Activated CD4-positive, alpha-beta T cell treated with anti-CD3 and anti-CD28 coated beads, Interleukin-2, amount 10 ng/mL, durations not matched to agents 7 days and 5 days (primary cell): ENCODE data around the gene CCL7. TPM values are rescaled to one million over a fixed set of nuclear protein-coding genes. Genes with fewer than 3 reads are reported as not detected.

Source experiments
- CTCF ChIA-PET: fragments of 350-600 bp; sonication (Branson Sonifier 250); formaldehyde crosslinking; loops from one replicate; lab custom pipeline; 2021; ENCODE audit warnings: antibody characterized with exemption; lab: Charles Lee
- POLR2A ChIA-PET: fragments of 350-600 bp; sonication (Branson Sonifier 250); formaldehyde crosslinking; loops from one replicate; lab custom pipeline; 2021; ENCODE audit warnings: antibody characterized with exemption; lab: Charles Lee
- DNase-seq: peaks from one replicate; pipeline ENCODE4 v3.0.0-alpha.2; 2020
- H3K27ac Mint-ChIP-seq: one replicate; pipeline ENCODE4 v1.8.0; 2021; ENCODE audit warnings: mild to moderate bottlenecking, moderate library complexity, mixed read lengths
- H3K27me3 Mint-ChIP-seq: one replicate; pipeline ENCODE4 v1.8.0; 2021; ENCODE audit warnings: mixed read lengths
- H3K36me3 Mint-ChIP-seq: one replicate; pipeline ENCODE4 v1.8.0; 2021; ENCODE audit warnings: low read depth, mixed read lengths
- H3K4me1 Mint-ChIP-seq: one replicate; pipeline ENCODE4 v1.8.0; 2021; ENCODE audit warnings: mixed read lengths
- H3K4me3 Mint-ChIP-seq: one replicate; pipeline ENCODE4 v1.8.0; 2021; ENCODE audit warnings: mild to moderate bottlenecking, moderate library complexity, mixed read lengths
- H3K9me3 Mint-ChIP-seq: one replicate; pipeline ENCODE4 v1.8.0; 2021; ENCODE audit warnings: mixed read lengths
- total RNA-seq, 2 experiments: library from RNA; stranded (reverse); gene quantifications; one replicate each; pipeline ENCODE4 v1.2.3, GENCODE V29; 2021

The CCL7 gene
- total RNA-seq, 2 experiments from 2014 or later, result not detected

DNA sequence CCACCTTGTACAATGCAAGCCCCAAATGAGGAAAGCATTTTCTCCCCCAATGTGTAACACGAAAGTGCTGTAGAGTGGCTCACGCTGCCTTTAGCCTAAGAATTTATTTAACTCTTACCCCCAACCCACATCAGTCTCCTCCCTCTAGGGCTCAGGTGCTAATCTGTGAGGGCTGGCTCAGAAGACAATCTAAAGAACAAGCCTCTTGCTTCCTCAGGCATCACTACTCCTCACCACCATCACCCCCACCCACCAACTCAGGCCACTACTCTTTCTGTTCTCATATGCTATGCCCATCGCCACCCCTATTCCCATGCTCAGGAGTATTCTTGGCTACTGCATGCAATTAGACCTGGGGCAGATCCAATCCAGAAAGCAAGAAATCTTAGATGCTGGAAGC is 18.8 kb upstream of the CCL7 start:
- Mint-ChIP-seq H3K27me3 (peaks cover 25% of the 10 kb centered on the region), H3K27ac (no peak overlapping the region), H3K9me3 (no peaks in the 10 kb centered on the region), H3K4me3 (no peak overlapping the region), H3K36me3 (no peaks in the 10 kb centered on the region), H3K4me1 (no peaks in the 10 kb centered on the region)
- ChIA-PET CTCF (no interaction called here), POLR2A (no interaction called here)
- DNase-seq, result no peak

- Mint-ChIP-seq H3K36me3 (no peaks in the 10 kb centered on the region), H3K27me3 (peaks cover 26% of the 10 kb centered on the region), H3K4me1 (no peaks in the 10 kb centered on the region), H3K9me3 (no peaks in the 10 kb centered on the region), H3K4me3 (no peak overlapping the region), H3K27ac (no peak overlapping the region)
- POLR2A ChIA-PET, result no interaction called here
- CTCF ChIA-PET, result no interaction called here
- no peak for DNase-seq
Observed at GRCh38 chr17:34252095-34252443, 18.0 kb upstream of the CCL7 start.

DNA sequence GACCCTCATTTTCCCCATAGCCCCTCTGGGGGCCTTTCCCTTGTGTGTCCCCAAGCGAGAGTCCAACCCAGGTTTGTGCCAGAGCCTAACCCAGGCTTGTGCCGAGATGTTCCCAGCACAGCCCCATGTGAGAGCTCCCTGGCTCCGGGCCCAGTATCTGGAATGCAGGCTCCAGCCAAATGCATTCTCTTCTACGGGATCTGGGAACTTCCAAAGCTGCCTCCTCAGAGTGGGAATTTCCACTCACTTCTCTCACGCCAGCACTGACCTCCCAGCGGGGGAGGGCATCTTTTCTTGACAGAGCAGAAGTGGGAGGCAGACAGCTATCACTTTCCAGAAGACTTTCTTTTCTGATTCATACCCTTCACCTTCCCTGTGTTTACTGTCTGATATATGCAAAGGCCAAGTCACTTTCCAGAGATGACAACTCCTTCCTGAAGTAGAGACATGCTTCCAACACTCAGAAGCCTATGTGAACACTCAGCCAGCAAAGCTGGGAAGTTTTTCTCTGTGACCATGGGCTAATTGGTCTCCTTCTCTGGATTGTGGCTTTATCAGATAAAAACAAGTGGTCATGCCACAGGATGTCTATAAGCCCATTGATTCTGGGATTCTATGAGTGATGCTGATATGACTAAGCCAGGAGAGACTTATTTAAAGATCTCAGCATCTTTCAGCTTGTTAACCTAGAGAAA is 17.4 kb upstream of the CCL7 start:
- no peaks in the 10 kb centered on the region for H3K36me3 Mint-ChIP-seq
- no peak overlapping the region for H3K27ac Mint-ChIP-seq
- DNase-seq, result no peak
- peaks cover 31% of the 10 kb centered on the region for H3K27me3 Mint-ChIP-seq
- no peak overlapping the region for H3K4me3 Mint-ChIP-seq
- CTCF ChIA-PET, result no interaction called here
- POLR2A ChIA-PET, result no interaction called here
- H3K4me1 Mint-ChIP-seq, result no peaks in the 10 kb centered on the region
- H3K9me3 Mint-ChIP-seq, result no peaks in the 10 kb centered on the region

GRCh38 chr17:34253139-34253525 is 16.9 kb upstream of the CCL7 start:
- H3K36me3 Mint-ChIP-seq, result no peaks in the 10 kb centered on the region
- no peaks in the 10 kb centered on the region for H3K4me1 Mint-ChIP-seq
- H3K27me3 Mint-ChIP-seq, result peaks cover 35% of the 10 kb centered on the region
- ChIA-PET POLR2A (no interaction called here), CTCF (no interaction called here)
- H3K27ac Mint-ChIP-seq, result no peak overlapping the region
- no peak for DNase-seq
- H3K4me3 Mint-ChIP-seq, result no peak overlapping the region
- H3K9me3 Mint-ChIP-seq, result no peaks in the 10 kb centered on the region

DNA sequence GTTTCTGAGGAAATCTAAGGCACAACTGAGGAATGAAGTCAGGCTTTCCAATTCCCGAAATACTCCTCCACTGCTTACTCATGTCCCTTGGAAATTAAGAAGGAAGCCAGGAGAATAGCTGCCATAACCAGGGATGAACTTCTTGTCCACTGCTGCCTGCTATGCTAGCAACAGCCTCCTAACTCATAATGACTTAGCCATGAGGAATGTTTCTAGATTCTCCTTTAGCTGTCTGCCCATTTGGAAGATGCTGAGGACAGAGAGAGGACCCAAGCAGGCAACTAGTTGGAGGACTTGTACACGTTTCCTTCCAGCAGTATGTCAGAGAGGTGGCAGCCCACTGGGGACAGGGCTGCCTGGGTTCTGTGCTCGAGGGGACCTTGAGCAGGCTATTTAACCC is 15.9 kb upstream of the CCL7 start:
- DNase-seq, result no peak
- ChIA-PET POLR2A (no interaction called here), CTCF (no interaction called here)
- H3K27me3 Mint-ChIP-seq, result peaks cover 35% of the 10 kb centered on the region
- H3K36me3 Mint-ChIP-seq, result no peaks in the 10 kb centered on the region
- no peak overlapping the region for H3K27ac Mint-ChIP-seq
- H3K4me1 Mint-ChIP-seq, result no peaks in the 10 kb centered on the region
- no peaks in the 10 kb centered on the region for H3K9me3 Mint-ChIP-seq
- H3K4me3 Mint-ChIP-seq, result no peak overlapping the region

DNA sequence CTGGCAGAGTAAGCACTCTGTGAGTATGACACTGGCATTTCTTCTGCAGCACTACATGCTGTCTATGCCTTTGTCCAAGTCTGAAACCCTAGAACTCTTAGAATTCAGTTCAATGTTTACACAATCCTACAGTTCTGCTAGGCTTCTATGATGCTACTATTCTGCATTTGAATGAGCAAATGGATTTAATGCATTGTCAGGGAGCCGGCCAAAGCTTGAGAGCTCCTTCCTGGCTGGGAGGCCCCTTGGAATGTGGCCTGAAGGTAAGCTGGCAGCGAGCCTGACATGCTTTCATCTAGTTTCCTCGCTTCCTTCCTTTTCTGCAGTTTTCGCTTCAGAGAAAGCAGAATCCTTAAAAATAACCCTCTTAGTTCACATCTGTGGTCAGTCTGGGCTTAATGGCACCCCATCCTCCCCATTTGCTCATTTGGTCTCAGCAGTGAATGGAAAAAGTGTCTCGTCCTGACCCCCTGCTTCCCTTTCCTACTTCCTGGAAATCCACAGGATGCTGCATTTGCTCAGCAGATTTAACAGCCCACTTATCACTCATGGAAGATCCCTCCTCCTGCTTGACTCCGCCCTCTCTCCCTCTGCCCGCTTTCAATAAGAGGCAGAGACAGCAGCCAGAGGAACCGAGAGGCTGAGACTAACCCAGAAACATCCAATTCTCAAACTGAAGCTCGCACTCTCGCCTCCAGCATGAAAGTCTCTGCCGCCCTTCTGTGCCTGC is 15.2 kb upstream of the CCL7 start, which contains the start of gene CCL2:
TSS of gene CCL2 (plus strand) at position 635 of the 730 bp plus-strand sequence. CDS start at position 700, 65 bp downstream.
- H3K27me3 Mint-ChIP-seq, result peaks cover 37% of the 10 kb centered on the region
- CTCF ChIA-PET, result no interaction called here
- no peaks in the 10 kb centered on the region for H3K36me3 Mint-ChIP-seq
- H3K27ac Mint-ChIP-seq, result no peak within 1 kb of the TSS
- DNase-seq, result no peak
- POLR2A ChIA-PET, result no interaction called here
- no peak within 1 kb of the TSS for H3K4me3 Mint-ChIP-seq
- peaks cover 5% of the 10 kb centered on the region for H3K4me1 Mint-ChIP-seq
- H3K9me3 Mint-ChIP-seq, result no peaks in the 10 kb centered on the region

- ChIA-PET CTCF (no interaction called here), POLR2A (no interaction called here)
- Mint-ChIP-seq H3K4me1 (peaks cover 5% of the 10 kb centered on the region), H3K36me3 (no peaks in the 10 kb centered on the region), H3K9me3 (no peaks in the 10 kb centered on the region), H3K27ac (no peak overlapping the region), H3K4me3 (no peak overlapping the region), H3K27me3 (peaks cover 37% of the 10 kb centered on the region)
- no peak for DNase-seq
Observed at GRCh38 chr17:34255381-34255732, 14.7 kb upstream of the CCL7 start.

DNA sequence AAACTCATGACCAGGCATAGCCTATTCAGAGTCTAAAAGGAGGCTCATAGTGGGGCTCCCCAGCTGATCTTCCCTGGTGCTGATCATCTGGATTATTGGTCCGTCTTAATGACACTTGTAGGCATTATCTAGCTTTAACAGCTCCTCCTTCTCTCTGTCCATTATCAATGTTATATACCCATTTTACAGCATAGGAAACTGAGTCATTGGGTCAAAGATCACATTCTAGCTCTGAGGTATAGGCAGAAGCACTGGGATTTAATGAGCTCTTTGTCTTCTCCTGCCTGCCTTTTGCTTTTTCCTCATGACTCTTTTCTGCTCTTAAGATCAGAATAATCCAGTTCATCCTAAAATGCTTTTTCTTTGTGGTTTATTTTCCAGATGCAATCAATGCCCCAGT is 14.2 kb upstream of the CCL7 start:
- no peak overlapping the region for H3K4me3 Mint-ChIP-seq
- no peaks in the 10 kb centered on the region for H3K36me3 Mint-ChIP-seq
- CTCF ChIA-PET, result no interaction called here
- H3K27me3 Mint-ChIP-seq, result peaks cover 37% of the 10 kb centered on the region
- H3K9me3 Mint-ChIP-seq, result no peaks in the 10 kb centered on the region
- H3K4me1 Mint-ChIP-seq, result peaks cover 5% of the 10 kb centered on the region
- DNase-seq, result no peak
- POLR2A ChIA-PET, result no interaction called here
- H3K27ac Mint-ChIP-seq, result no peak overlapping the region

- DNase-seq, result no peak
- Mint-ChIP-seq H3K27me3 (peaks cover 37% of the 10 kb centered on the region), H3K36me3 (no peaks in the 10 kb centered on the region), H3K4me3 (no peak overlapping the region), H3K4me1 (peaks cover 13% of the 10 kb centered on the region), H3K27ac (no peak overlapping the region), H3K9me3 (no peaks in the 10 kb centered on the region)
- ChIA-PET POLR2A (no interaction called here), CTCF (no interaction called here)
Observed at GRCh38 chr17:34257299-34257985, 12.6 kb upstream of the CCL7 start.

GRCh38 chr17:34257986-34258326 is 12.1 kb upstream of the CCL7 start:
- H3K27me3 Mint-ChIP-seq, result peaks cover 33% of the 10 kb centered on the region
- CTCF ChIA-PET, result no interaction called here
- H3K9me3 Mint-ChIP-seq, result no peaks in the 10 kb centered on the region
- no peak for DNase-seq
- POLR2A ChIA-PET, result no interaction called here
- H3K4me1 Mint-ChIP-seq, result peaks cover 13% of the 10 kb centered on the region
- no peaks in the 10 kb centered on the region for H3K36me3 Mint-ChIP-seq
- H3K4me3 Mint-ChIP-seq, result no peak overlapping the region
- H3K27ac Mint-ChIP-seq, result no peak overlapping the region

DNA sequence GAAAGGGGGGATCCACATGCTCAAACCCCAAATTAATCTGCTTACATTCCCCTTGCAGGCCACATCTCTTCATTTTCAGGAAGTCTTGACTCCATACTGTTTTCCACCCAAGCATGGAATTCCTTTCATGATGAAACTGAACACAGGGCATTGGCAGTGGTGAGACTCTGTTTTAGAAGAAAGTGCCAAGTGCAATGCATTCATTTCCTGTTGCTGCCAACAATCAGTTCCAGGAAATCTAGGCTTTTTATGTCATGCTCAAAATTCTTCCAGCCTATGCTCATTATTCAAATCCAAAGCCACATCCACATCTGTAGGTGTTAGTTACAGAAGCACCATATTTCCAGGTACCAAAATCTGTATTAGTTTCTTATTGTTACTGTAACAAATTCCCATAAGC is 10.9 kb upstream of the CCL7 start:
- Mint-ChIP-seq H3K4me1 (peaks cover 13% of the 10 kb centered on the region), H3K27ac (no peak overlapping the region), H3K27me3 (peaks cover 29% of the 10 kb centered on the region), H3K9me3 (no peaks in the 10 kb centered on the region), H3K4me3 (no peak overlapping the region), H3K36me3 (no peaks in the 10 kb centered on the region)
- no peak for DNase-seq
- ChIA-PET CTCF (no interaction called here), POLR2A (no interaction called here)

DNA sequence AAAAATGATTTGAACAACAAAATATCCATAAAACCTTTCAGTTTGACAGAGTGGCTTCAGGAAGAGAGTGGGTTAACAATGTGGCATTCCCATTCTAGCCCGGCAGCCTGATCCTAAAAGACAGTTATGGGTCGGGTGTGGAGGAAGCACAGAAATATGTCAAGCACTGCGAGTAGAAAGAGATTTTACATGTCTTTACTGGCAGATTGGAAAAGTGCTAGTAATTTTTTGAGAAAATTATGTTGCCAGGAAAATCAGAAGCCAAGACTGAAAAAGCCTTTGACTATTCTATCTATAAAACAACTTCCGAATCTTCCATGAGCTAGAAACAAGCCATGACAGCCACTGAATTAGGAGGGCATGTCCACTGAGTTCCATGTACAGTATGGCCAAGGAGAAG is 9.2 kb upstream of the CCL7 start:
- CTCF ChIA-PET, result no interaction called here
- no peak for DNase-seq
- Mint-ChIP-seq H3K9me3 (no peaks in the 10 kb centered on the region), H3K4me1 (peaks cover 13% of the 10 kb centered on the region), H3K27ac (no peak overlapping the region), H3K36me3 (no peaks in the 10 kb centered on the region), H3K27me3 (peaks cover 32% of the 10 kb centered on the region), H3K4me3 (no peak overlapping the region)
- POLR2A ChIA-PET, result no interaction called here

- no peak for DNase-seq
- POLR2A ChIA-PET, result no interaction called here
- Mint-ChIP-seq H3K9me3 (no peaks in the 10 kb centered on the region), H3K4me3 (no peak overlapping the region), H3K4me1 (peaks cover 13% of the 10 kb centered on the region), H3K27me3 (peaks cover 29% of the 10 kb centered on the region), H3K27ac (no peak overlapping the region), H3K36me3 (no peaks in the 10 kb centered on the region)
- CTCF ChIA-PET, result no interaction called here
Observed at GRCh38 chr17:34261568-34262337, 8.3 kb upstream of the CCL7 start.
